Measurements from ENCODE around the gene TMEM167A. TPM values are rescaled to one million over a fixed set of nuclear protein-coding genes. Genes with fewer than 3 reads are reported as not detected.

TMEM167A gene
- total RNA-seq (39.1 and 41.2 TPM in 2 replicates), polyA plus RNA-seq (9.2 and 20.4 TPM in 2 replicates), polyA minus RNA-seq (7.5 and 10.2 TPM in 2 replicates)
- 40.4 TPM for total RNA-seq (2013)

- Histone ChIP-seq H3K9me3 (ENCODE audit: control extremely low read depth in 1 of 3, control insufficient read depth in 2 of 3, insufficient read depth in 1 of 3, low read length in 2 of 3) (no peaks in the 10 kb centered on the region), H3K9ac (ENCODE audit: low read length) (peak within 1 kb of the TSS; percentile 81), H4K20me1 (ENCODE audit: control insufficient read depth, insufficient read depth, low read length, poor library complexity, severe bottlenecking) (peaks cover 4% of the 10 kb centered on the region), H3K4me2 (replicated peaks; ENCODE audit: low read depth, low read length, poor library complexity, severe bottlenecking) (peak within 1 kb of the TSS; percentile 77), H3K27ac (ENCODE audit: low read length in 2 of 2) (peak within 1 kb of the TSS; percentile 82 to 88), H3K27me3 (replicated peaks in 1 of 4; ENCODE audit: control extremely low read depth in 1 of 4, control insufficient read depth in 3 of 4, insufficient read depth in 4 of 4, low read length in 3 of 4) (no peaks in the 10 kb centered on the region), H3K36me3 (replicated peaks in 1 of 2; ENCODE audit: control extremely low read depth in 1 of 2, control insufficient read depth in 1 of 2, extremely low read depth in 1 of 2, insufficient read depth in 2 of 2, low read length in 1 of 2) (peaks cover 4 to 5% of the 10 kb centered on the region in 2 experiments), H2AFZ (ENCODE audit: insufficient read depth, low read depth, low read length, poor library complexity, severe bottlenecking) (peak within 1 kb of the TSS; percentile 94), H3K4me1 (ENCODE audit: control insufficient read depth in 2 of 2, insufficient read depth in 2 of 2, low read length in 2 of 2) (peaks cover 12 to 17% of the 10 kb centered on the region in 2 donors), H3K4me3 (ENCODE audit: control extremely low read depth in 1 of 5, extremely low read depth in 1 of 5, insufficient read depth in 1 of 5, low read depth in 2 of 5, low read length in 4 of 5) (peak within 1 kb of the TSS; percentile 91 to 100 (median 91)), H3K79me2 (ENCODE audit: control insufficient read depth, insufficient read depth, low read length) (peaks cover 84% of the 10 kb centered on the region)
- intact Hi-C loops (cut with micrococcal nuclease) = loop anchor here (1.0 kb wide), 1 partner anchor 1776 kb away; the partner anchor contains the start of gene ZCCHC9
- H3K9me3 Mint-ChIP-seq (ENCODE audit: insufficient read depth) = no peaks in the 10 kb centered on the region
- peak within 1 kb of the TSS; percentile 97 for H3K27ac Mint-ChIP-seq
- DNase-seq (peak; percentile 97), ATAC-seq (ENCODE audit: low read depth) (peak; percentile 99)
- POLR2A ChIA-PET = interaction anchor here (1.2 kb wide), 1 partner anchor 65 kb away, joined by 3 read pairs; no protein-coding TSS in a partner anchor
- no peaks in the 10 kb centered on the region for H3K27me3 Mint-ChIP-seq
- H3K4me1 Mint-ChIP-seq = peaks cover 54% of the 10 kb centered on the region
- WGBS (ENCODE audit: insufficient coverage) = under 1% methylated on average over 41 of the region's 44 CpGs
- peak within 1 kb of the TSS; percentile 98 for H3K4me3 Mint-ChIP-seq
- TF ChIP-seq CTCF (IDR thresholded peaks at IDR 0.05) (no peak), EZH2 (IDR thresholded peaks at IDR 0.05; ENCODE audit: borderline replicate concordance, insufficient read depth, low read depth, low read length, poor library complexity, severe bottlenecking) (no peak)
- CTCF ChIA-PET = no interaction called here
Measured at GRCh38 chr5:83076742-83077661, at the start of gene TMEM167A, which contains the start of gene XRCC4. TSS of gene TMEM167A (minus strand) at chr5:83077394. CDS start at chr5:83077323, 71 bp downstream. TSS of gene XRCC4 (plus strand) at chr5:83077547. CDS start at chr5:83104920, 27,373 bp downstream.

- Histone ChIP-seq H3K4me2 (replicated peaks; ENCODE audit: low read depth, low read length, poor library complexity, severe bottlenecking) (no peak overlapping the region), H2AFZ (ENCODE audit: insufficient read depth, low read depth, low read length, poor library complexity, severe bottlenecking) (no peak overlapping the region), H3K4me3 (ENCODE audit: control extremely low read depth in 1 of 5, extremely low read depth in 1 of 5, insufficient read depth in 1 of 5, low read depth in 2 of 5, low read length in 4 of 5) (no peak overlapping the region), H3K27me3 (replicated peaks in 1 of 4; ENCODE audit: control extremely low read depth in 1 of 4, control insufficient read depth in 3 of 4, insufficient read depth in 4 of 4, low read length in 3 of 4) (no peaks in the 10 kb centered on the region), H4K20me1 (ENCODE audit: control insufficient read depth, insufficient read depth, low read length, poor library complexity, severe bottlenecking) (no peaks in the 10 kb centered on the region), H3K36me3 (replicated peaks in 1 of 2; ENCODE audit: control extremely low read depth in 1 of 2, control insufficient read depth in 1 of 2, extremely low read depth in 1 of 2, insufficient read depth in 2 of 2, low read length in 1 of 2) (no peaks in the 10 kb centered on the region), H3K79me2 (ENCODE audit: control insufficient read depth, insufficient read depth, low read length) (no peaks in the 10 kb centered on the region), H3K9me3 (ENCODE audit: control extremely low read depth in 1 of 3, control insufficient read depth in 2 of 3, insufficient read depth in 1 of 3, low read length in 2 of 3) (peaks cover 0 to 3% (median 0%) of the 10 kb centered on the region in 3 donors), H3K27ac (ENCODE audit: low read length in 2 of 2) (no peak overlapping the region), H3K4me1 (ENCODE audit: control insufficient read depth in 2 of 2, insufficient read depth in 2 of 2, low read length in 2 of 2) (no peaks in the 10 kb centered on the region), H3K9ac (ENCODE audit: low read length) (no peak overlapping the region)
- Mint-ChIP-seq H3K4me3 (no peak overlapping the region), H3K4me1 (no peaks in the 10 kb centered on the region), H3K27me3 (no peaks in the 10 kb centered on the region), H3K9me3 (ENCODE audit: insufficient read depth) (peaks cover 12% of the 10 kb centered on the region), H3K27ac (no peak overlapping the region)
- TF ChIP-seq EZH2 (IDR thresholded peaks at IDR 0.05; ENCODE audit: borderline replicate concordance, insufficient read depth, low read depth, low read length, poor library complexity, severe bottlenecking) (no peak), CTCF (IDR thresholded peaks at IDR 0.05) (no peak)
- ChIA-PET CTCF (no interaction called here), POLR2A (no interaction called here)
- WGBS (ENCODE audit: insufficient coverage) = 100% methylated on average over 1 of the region's 2 CpGs
- ATAC-seq (ENCODE audit: low read depth) (no peak), DNase-seq (no peak)
- intact Hi-C loops (cut with micrococcal nuclease) = no loop called here
Measured at GRCh38 chr5:83126501-83126900, 49.3 kb upstream of the TMEM167A start.
